Osteoblast (primary cell): ENCODE data around the gene ADAMTS5. TPM values are rescaled to one million over a fixed set of nuclear protein-coding genes. Genes with fewer than 3 reads are reported as not detected.

Experiments used
- DNase-seq: peaks from one replicate; pipeline ENCODE4 v3.0.0; 2011; ENCODE audit warnings: low spot score, mixed read lengths; ENCODE audit not compliant: insufficient read length; ENCODE audit errors: missing footprints
- H2AFZ ChIP-seq: 2 replicates; pipeline ENCODE4 v1.6.0; 2011; ENCODE audit warnings: mild to moderate bottlenecking, low read length
- H3K27ac ChIP-seq: 2 replicates; pipeline ENCODE4 v1.5.1; 2011; ENCODE audit warnings: mild to moderate bottlenecking, low read depth, low read length, moderate library complexity
- H3K27me3 ChIP-seq: 2 replicates; pipeline ENCODE4 v1.6.0; 2012; ENCODE audit warnings: mild to moderate bottlenecking, control low read depth, inconsistent platforms, low read length, moderate library complexity; ENCODE audit not compliant: insufficient read depth
- H3K36me3 ChIP-seq: 2 replicates; pipeline ENCODE4 v1.5.1; 2011; ENCODE audit warnings: mild to moderate bottlenecking, low read length, control low read depth, moderate library complexity; ENCODE audit not compliant: insufficient read depth
- H3K4me1 ChIP-seq: 2 replicates; pipeline ENCODE4 v1.5.1; 2011; ENCODE audit warnings: mild to moderate bottlenecking, low read length, control low read depth, moderate library complexity; ENCODE audit not compliant: insufficient read depth
- H3K4me2 ChIP-seq: 2 replicates; pipeline ENCODE4 v1.6.0; 2011; ENCODE audit warnings: mild to moderate bottlenecking, low read length; ENCODE audit not compliant: insufficient read depth
- H3K4me3 ChIP-seq: fragments of 200-600 bp; sonication (generic); 3 replicates; pipeline ENCODE4 v1.5.1; 2012; ENCODE audit warnings: mild to moderate bottlenecking, low read length, inconsistent platforms; ENCODE audit not compliant: insufficient read depth
- H3K79me2 ChIP-seq: 2 replicates; pipeline ENCODE4 v1.6.0; 2012; ENCODE audit warnings: mild to moderate bottlenecking, low read length, control low read depth, inconsistent platforms; ENCODE audit not compliant: insufficient read depth
- H3K9me3 ChIP-seq: 2 replicates; pipeline ENCODE4 v1.5.1; 2011; ENCODE audit warnings: low read depth, low read length, control low read depth
- H4K20me1 ChIP-seq: 2 replicates; pipeline ENCODE4 v1.6.0; 2012; ENCODE audit warnings: mild to moderate bottlenecking, low read length, control low read depth; ENCODE audit not compliant: insufficient read depth
- total RNA-seq: library from RNA; depleted of rRNA; stranded (reverse); fragments of >200 nt; gene quantifications from 2 replicates; pipeline ENCODE4 v1.2.3, GENCODE V29; 2012
- TF ChIP-seq, protein P1 (sequence below): IDR thresholded peaks from 2 replicates; pipeline ENCODE4 v1.5.1; 2011; ENCODE audit warnings: mild to moderate bottlenecking, low read depth, low read length, moderate library complexity; ENCODE audit errors: extremely low read depth

Gene ADAMTS5
- total RNA-seq, 1 donor, result 39.1 TPM

DNA sequence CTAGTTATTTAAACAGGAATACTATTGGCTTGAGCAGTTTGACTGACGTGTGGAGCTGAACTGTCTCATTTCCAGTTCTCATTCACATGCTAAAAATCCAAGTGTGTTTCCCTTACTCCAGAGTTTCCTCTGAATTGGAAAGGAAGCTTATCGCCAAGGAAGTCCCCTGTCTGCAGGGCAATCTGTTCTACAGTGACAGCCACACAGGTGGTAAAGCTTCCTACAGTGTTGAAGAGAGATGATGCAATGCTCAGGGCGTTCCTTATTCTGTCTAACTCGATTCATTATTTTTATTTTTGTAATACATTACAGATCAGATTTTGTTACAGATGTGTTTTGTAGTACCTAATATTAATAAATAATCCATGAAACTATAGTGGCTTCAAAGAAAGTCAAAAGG lies 41.3 kb downstream of the ADAMTS5 start:
- peaks cover 49% of the 10 kb centered on the region for H3K36me3 ChIP-seq

DNA sequence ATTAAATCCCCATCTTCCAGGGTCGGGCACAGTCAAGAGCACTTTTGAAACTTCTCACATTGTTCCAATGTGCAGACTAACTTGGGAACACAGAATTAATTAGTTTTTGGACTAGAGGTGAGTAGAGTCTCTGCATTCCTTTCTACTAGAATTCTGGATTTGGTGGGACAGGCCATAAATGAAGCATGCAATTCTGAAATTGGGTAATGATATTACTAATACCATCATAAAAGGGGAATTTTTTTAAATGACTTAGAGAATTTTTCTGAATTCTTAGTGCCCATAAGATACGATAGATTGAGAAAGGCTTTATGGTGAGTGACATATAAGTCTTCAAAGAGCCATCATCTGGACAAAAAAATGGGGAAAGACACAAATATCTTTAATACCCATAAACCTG lies 41.8 kb downstream of the ADAMTS5 start:
- H3K4me2 ChIP-seq, result no peak overlapping the region
- H3K27me3 ChIP-seq, result no peaks in the 10 kb centered on the region
- TF ChIP-seq, protein P1, sequence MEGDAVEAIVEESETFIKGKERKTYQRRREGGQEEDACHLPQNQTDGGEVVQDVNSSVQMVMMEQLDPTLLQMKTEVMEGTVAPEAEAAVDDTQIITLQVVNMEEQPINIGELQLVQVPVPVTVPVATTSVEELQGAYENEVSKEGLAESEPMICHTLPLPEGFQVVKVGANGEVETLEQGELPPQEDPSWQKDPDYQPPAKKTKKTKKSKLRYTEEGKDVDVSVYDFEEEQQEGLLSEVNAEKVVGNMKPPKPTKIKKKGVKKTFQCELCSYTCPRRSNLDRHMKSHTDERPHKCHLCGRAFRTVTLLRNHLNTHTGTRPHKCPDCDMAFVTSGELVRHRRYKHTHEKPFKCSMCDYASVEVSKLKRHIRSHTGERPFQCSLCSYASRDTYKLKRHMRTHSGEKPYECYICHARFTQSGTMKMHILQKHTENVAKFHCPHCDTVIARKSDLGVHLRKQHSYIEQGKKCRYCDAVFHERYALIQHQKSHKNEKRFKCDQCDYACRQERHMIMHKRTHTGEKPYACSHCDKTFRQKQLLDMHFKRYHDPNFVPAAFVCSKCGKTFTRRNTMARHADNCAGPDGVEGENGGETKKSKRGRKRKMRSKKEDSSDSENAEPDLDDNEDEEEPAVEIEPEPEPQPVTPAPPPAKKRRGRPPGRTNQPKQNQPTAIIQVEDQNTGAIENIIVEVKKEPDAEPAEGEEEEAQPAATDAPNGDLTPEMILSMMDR, result no peak
- H3K79me2 ChIP-seq, result no peaks in the 10 kb centered on the region
- no peak overlapping the region for H3K4me3 ChIP-seq
- H2AFZ ChIP-seq, result no peak overlapping the region
- no peak for DNase-seq
- H3K27ac ChIP-seq, result no peak overlapping the region
- H4K20me1 ChIP-seq, result no peaks in the 10 kb centered on the region
- H3K36me3 ChIP-seq, result peaks cover 44% of the 10 kb centered on the region
- H3K4me1 ChIP-seq, result no peaks in the 10 kb centered on the region
- H3K9me3 ChIP-seq, result no peaks in the 10 kb centered on the region

More for the DNA sequence above, 41.3 kb downstream of the ADAMTS5 start:
- Histone ChIP-seq H2AFZ (no peak overlapping the region), H3K4me2 (no peak overlapping the region), H3K27me3 (no peaks in the 10 kb centered on the region), H3K79me2 (no peaks in the 10 kb centered on the region), H3K27ac (no peak overlapping the region), H3K9me3 (no peaks in the 10 kb centered on the region), H4K20me1 (no peaks in the 10 kb centered on the region), H3K4me3 (no peak overlapping the region), H3K4me1 (no peaks in the 10 kb centered on the region)
- TF ChIP-seq, protein P1, result no peak
- DNase-seq, result no peak

DNA sequence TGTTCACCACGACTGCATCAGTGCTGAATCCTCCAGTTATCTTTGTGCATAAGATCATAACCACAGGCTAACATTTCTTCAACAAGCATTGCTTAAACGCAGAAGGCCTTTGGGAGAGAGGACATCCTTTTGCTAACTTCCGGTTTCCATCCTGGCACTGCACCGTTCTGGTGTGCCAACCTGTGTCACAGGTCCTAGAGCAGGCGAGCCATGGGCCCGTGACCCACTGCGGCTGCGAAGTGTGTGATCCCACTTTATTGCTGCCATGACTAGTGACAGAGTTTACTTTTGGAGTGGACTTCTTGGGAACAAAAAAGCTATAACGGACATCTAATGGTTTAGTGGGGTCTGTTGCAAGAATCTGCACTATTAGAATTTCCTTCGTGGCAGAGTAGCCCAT lies 42.9 kb downstream of the ADAMTS5 start:
- no peak overlapping the region for H3K4me2 ChIP-seq
- H3K9me3 ChIP-seq, result no peaks in the 10 kb centered on the region
- H3K4me3 ChIP-seq, result no peak overlapping the region
- H3K27me3 ChIP-seq, result no peaks in the 10 kb centered on the region
- DNase-seq, result no peak
- H4K20me1 ChIP-seq, result no peaks in the 10 kb centered on the region
- H3K27ac ChIP-seq, result no peak overlapping the region
- TF ChIP-seq, protein P1, result no peak
- H3K79me2 ChIP-seq, result no peaks in the 10 kb centered on the region
- H2AFZ ChIP-seq, result no peak overlapping the region
- no peaks in the 10 kb centered on the region for H3K4me1 ChIP-seq
- peaks cover 37% of the 10 kb centered on the region for H3K36me3 ChIP-seq

DNA sequence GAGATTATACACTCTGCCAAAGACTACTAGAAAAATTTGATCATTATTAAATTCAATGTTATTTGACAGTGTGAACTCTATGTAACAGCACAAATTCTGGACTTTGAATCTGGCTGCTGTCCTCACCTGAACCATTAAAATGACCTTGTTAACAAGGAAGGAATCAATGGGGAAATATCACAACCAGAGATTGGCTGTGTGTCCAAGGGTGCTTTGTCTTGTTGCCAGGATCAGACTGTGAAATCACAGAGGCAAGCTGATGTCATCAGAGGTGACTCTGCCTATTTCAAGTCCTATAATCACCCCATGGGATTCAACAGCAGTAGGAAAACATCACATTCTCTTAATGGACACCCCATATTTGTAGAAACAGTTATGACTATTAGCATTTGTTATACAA lies 46.8 kb downstream of the ADAMTS5 start:
- Histone ChIP-seq H3K4me3 (no peak overlapping the region), H3K27ac (no peak overlapping the region), H3K36me3 (peaks cover 14% of the 10 kb centered on the region), H3K4me1 (no peaks in the 10 kb centered on the region), H4K20me1 (no peaks in the 10 kb centered on the region), H3K9me3 (no peaks in the 10 kb centered on the region), H3K4me2 (no peak overlapping the region), H3K79me2 (no peaks in the 10 kb centered on the region), H2AFZ (no peak overlapping the region), H3K27me3 (no peaks in the 10 kb centered on the region)
- TF ChIP-seq, protein P1, result no peak
- DNase-seq, result no peak
